T-helper 2 cell (primary cell): ENCODE measurements around the gene MGAT5B.
"Not testable (repeated sequence)": the region's sequence is repeated elsewhere in the genome, so short reads cannot be mapped to it uniquely, and the experiment has no call there.

ENCODE experiments used
- DNase-seq, 5 experiments: peaks; one replicate each; pipeline versions ENCODE4 v3.0.0 to v3.0.0-alpha.2; 2012 to 2022
- total RNA-seq, 2 donors: gene quantifications; one replicate each; lab custom pipeline; 2026; lab: John Stamatoyannopoulos, UW

Gene MGAT5B
- 0.13 to 0.62 reads per million in 2 donors for total RNA-seq

- peak; percentile 47 to 73 (median 64) for DNase-seq
Observed at GRCh38 chr17:76868176-76868668, at the start of gene MGAT5B. Gene MGAT5B (plus strand): TSS chr17:76868404. CDS start chr17:76869030, 626 bp downstream.

DNA sequence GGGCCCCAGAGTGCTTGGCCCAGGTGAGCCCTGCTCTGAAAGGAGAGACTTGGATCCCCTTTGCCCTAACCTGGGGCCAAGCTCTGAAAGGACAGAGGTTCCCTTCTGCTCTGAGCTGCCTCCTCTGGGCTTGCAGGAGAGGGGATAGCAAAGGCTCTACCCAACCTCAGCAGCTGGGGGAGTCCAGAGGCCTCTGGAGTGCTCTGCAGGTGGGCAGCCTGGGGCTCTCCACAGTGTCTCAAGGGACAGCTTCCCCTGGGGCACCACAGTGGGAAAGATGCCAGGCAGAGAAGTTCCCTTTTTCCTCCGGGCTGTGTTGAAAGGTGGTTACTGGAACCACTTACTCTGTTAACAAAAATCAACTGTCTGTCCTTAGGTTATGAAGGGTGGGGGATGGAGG is 48.2 kb upstream of the MGAT5B start:
- DNase-seq: no peak

GRCh38 chr17:76820561-76820960 is 47.6 kb upstream of the MGAT5B start:
- no peak for DNase-seq

GRCh38 chr17:76822184-76822778 is 45.9 kb upstream of the MGAT5B start:
- DNase-seq: no peak

GRCh38 chr17:76824093-76824492 is 44.1 kb upstream of the MGAT5B start:
- no peak for DNase-seq

DNA sequence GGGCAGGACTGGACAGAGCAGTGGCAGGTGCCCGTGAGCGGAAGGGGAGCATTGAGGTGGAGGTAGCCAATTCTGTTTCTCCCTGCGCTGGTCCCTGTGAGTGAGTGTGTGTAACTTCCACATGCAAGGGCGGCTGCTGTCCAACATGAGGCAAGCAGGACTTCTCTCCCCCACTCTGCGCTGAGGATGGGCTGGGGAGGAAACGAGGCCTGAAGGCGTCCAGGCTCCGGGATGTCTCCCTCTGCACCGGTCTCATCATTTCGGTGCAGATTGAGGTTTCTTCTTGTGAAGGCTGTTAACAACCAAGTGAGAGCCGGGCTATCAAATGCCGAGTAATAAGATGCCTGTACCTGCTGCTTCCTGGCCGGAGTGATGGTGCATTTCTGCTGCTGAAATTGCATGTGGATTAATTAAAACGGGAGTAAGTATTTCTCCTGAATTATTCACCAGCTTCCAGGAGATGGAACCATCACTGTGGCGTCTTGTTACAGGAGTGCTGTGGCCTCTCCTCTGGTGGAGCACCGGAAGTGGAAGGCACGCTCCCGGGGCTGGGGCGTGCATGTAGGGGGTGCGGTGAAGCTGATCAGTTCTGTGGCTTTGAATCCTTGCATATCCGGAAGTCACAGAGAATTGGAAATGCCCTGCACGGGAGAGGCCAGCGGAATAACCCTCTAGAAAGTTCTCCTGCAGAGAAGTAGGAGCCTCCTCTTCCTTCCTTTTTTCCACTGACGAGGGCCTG is 41.7 kb upstream of the MGAT5B start:
- DNase-seq: peak in 1 of 5 experiments; percentile 9

DNA sequence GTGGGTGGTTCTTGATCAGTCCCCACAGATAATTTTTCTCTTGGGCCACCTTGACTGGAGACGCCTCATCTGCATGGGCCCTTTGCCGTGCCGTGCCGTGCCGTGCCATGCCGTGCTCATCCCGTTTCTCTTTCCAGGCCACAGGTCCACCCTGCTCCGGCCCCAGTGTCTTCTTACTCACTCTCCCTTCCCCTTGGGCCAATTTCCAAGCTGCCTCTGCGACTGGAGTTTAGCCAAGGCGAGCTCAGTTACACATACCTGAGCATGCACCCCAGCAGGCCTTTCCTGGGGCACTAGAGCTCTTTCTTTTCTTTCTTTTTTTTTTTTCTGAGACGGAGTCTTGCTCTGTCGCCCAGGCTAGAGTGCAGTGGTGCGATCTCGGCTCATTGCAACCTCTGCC is 40.5 kb upstream of the MGAT5B start:
- DNase-seq: no peak

DNA sequence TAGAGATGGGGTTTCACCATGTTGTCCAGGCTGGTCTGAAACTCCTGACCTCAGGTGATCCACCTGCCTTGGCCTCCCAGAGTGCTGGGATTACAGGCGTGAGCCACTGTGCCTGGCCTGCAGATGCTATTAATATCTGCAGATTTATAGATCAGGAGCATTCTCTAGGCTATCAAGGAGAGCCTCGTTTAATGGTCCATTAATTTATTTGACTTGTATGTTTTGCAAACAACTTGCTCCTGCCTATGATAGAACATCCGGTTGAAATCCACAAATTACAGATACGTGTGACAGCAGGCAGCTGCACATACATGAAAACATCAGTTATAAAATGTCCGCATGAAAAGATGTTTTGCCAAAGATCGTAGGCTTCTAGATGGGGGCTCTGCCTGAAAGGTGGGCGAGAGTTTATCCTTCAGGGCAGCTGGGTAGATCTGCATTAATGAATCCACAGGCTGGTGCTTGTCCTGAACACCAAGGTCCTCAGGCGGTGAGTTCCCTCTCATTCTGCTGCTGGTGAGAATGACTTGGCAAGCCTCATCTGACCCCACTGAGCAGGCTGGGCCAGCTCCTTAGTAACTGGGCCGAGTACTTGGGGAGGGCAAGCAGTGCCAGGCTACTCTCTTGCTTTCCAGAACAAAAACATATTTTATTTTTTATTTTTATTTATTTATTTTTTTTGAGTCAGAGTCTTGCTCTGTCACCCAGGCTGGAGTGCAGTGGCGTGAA is 37.1 kb upstream of the MGAT5B start:
- no peak for DNase-seq

DNA sequence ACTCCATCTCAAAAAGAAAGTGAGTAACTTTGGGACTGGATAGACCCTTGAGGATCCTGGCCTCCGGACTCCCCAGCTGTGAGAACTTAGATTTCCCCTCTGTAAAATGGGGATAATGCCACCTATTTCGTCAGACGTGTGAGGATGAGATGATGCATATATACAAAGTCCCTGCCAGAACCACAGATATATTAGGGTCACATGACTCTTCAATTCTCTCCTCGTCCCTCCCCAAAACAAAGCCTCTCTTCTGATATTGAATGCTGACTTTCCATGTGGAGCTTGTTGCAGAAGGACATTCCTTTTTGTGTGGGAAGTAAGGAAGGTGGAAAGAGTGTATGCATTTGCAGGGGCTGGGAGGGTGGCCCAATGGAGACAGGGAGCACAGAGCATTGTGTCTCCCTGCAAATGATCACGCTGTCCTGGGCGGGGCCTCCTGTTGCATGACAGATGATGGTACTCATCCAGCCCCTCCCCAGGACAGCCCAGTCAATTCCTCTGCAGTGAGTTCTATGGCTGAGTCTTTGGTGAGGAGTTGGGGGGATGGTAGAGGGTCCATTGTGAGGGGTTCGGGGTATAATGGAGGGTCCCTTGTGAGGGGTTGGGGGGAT is 35.1 kb upstream of the MGAT5B start:
- DNase-seq: no peak

- DNase-seq: no peak
Observed at GRCh38 chr17:76833747-76834146, 34.5 kb upstream of the MGAT5B start.

GRCh38 chr17:76834870-76835269 is 33.3 kb upstream of the MGAT5B start:
- DNase-seq: no peak

- no peak for DNase-seq
Observed at GRCh38 chr17:76840443-76840767, 27.8 kb upstream of the MGAT5B start.

GRCh38 chr17:76840884-76841775 is 27.1 kb upstream of the MGAT5B start:
- DNase-seq: no peak

GRCh38 chr17:76841776-76842405 is 26.3 kb upstream of the MGAT5B start:
- no peak for DNase-seq

GRCh38 chr17:76843068-76843467 is 25.1 kb upstream of the MGAT5B start:
- DNase-seq: not testable (repeated sequence)

GRCh38 chr17:76843703-76844484 is 24.3 kb upstream of the MGAT5B start:
- no peak for DNase-seq

- DNase-seq: no peak
Observed at GRCh38 chr17:76844485-76844829, 23.7 kb upstream of the MGAT5B start.

GRCh38 chr17:76844846-76845245 is 23.4 kb upstream of the MGAT5B start:
- DNase-seq: no peak

- no peak for DNase-seq
Observed at GRCh38 chr17:76845541-76846017, 22.6 kb upstream of the MGAT5B start.

DNA sequence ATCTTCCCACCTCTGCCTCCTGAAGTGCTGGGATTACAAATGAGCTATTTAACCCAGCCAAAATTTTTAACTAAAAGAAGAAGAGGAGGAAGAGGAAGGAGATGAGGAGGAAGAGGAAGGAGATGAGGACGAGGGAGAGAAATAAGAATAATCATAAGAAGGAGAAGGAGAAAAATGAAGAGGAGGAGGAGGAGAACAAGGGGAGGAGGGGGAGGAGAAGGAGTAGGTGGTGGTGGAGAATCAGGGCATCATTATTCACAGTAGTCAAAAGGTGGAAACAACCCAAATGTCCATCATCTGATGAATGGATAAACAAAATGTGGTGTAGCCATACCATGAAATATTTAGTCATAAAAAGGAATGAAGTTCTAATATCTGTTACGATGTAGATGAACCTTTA is 21.2 kb upstream of the MGAT5B start:
- DNase-seq: no peak

- no peak for DNase-seq
Observed at GRCh38 chr17:76848670-76849069, 19.5 kb upstream of the MGAT5B start.
